Left kidney (tissue), 8 donors: Measurements from ENCODE around the gene METTL5. TPM values are rescaled to one million over a fixed set of nuclear protein-coding genes. Genes with fewer than 3 reads are reported as not detected.
"Not testable (repeated sequence)": the region's sequence is repeated elsewhere in the genome, so short reads cannot be mapped to it uniquely, and the experiment has no call there.

Experiments
- DNase-seq: peaks from one replicate; pipeline ENCODE4 v3.0.0-alpha.2; 2013
- long read RNA-seq, 8 donors: transcript quantifications; one replicate each; lab custom pipeline, GENCODE V29; 2026
- polyA plus RNA-seq: library from polyadenylated mRNA; unstranded; fragments of 120-200 nt; gene quantifications from one replicate; pipeline ENCODE4 v1.2.1, GENCODE V29; 2013; ENCODE audit not compliant: insufficient read length

The METTL5 gene
- polyA plus RNA-seq, result 55.1 TPM
- long read RNA-seq, donor 1, transcript METTL5-203 (8 exons, 800 nt), result minor isoform, 9 of 42 reads
- long read RNA-seq, donor 1, transcript METTL5-206 (8 exons, 880 nt), result major isoform, 16 of 42 reads
- long read RNA-seq, donor 1, transcript METTL5-201 (7 exons, 1,010 nt), result major isoform, 16 of 42 reads
- long read RNA-seq, donor 1, partial matches to known transcripts, result 0 of 42 reads
- long read RNA-seq, donor 1, other reads (novel, unspliced or antisense), result 0 of 42 reads
- long read RNA-seq, donor 2, transcript METTL5-206 (8 exons, 880 nt), result minor isoform, 13 of 33 reads
- long read RNA-seq, donor 2, transcript METTL5-201 (7 exons, 1,010 nt), result minor isoform, 5 of 33 reads
- long read RNA-seq, donor 2, transcript METTL5-203 (8 exons, 800 nt), result major isoform, 14 of 33 reads
- long read RNA-seq, donor 2, partial matches to known transcripts, result 0 of 33 reads
- long read RNA-seq, donor 2, other reads (novel, unspliced or antisense), result 0 of 33 reads
- long read RNA-seq, donor 3, transcript METTL5-206 (8 exons, 880 nt), result major isoform, 8 of 21 reads
- long read RNA-seq, donor 3, transcript METTL5-201 (7 exons, 1,010 nt), result minor isoform, 6 of 21 reads
- long read RNA-seq, donor 3, transcript METTL5-203 (8 exons, 800 nt), result minor isoform, 5 of 21 reads
- long read RNA-seq, donor 3, partial matches to known transcripts, result 0 of 21 reads
- long read RNA-seq, donor 3, other reads (novel, unspliced or antisense), result 0 of 21 reads
- long read RNA-seq, donor 4, partial matches to known transcripts, result 0 of 3 reads
- long read RNA-seq, donor 4, other reads (novel, unspliced or antisense), result 0 of 3 reads
- long read RNA-seq, donor 5, transcript METTL5-201 (7 exons, 1,010 nt), result minor isoform, 19 of 71 reads
- long read RNA-seq, donor 5, transcript METTL5-206 (8 exons, 880 nt), result minor isoform, 23 of 71 reads
- long read RNA-seq, donor 5, transcript METTL5-203 (8 exons, 800 nt), result major isoform, 25 of 71 reads
- long read RNA-seq, donor 5, partial matches to known transcripts, result 0 of 71 reads
- long read RNA-seq, donor 5, other reads (novel, unspliced or antisense), result 0 of 71 reads
- long read RNA-seq, donor 6, transcript METTL5-203 (8 exons, 800 nt), result minor isoform, 12 of 37 reads
- long read RNA-seq, donor 6, transcript METTL5-201 (7 exons, 1,010 nt), result minor isoform, 11 of 37 reads
- long read RNA-seq, donor 6, transcript METTL5-206 (8 exons, 880 nt), result major isoform, 14 of 37 reads
- long read RNA-seq, donor 6, partial matches to known transcripts, result 0 of 37 reads
- long read RNA-seq, donor 6, other reads (novel, unspliced or antisense), result 0 of 37 reads
- long read RNA-seq, donor 7, transcript METTL5-206 (8 exons, 880 nt), result major isoform, 15 of 42 reads
- long read RNA-seq, donor 7, transcript METTL5-201 (7 exons, 1,010 nt), result minor isoform, 13 of 42 reads
- long read RNA-seq, donor 7, transcript METTL5-203 (8 exons, 800 nt), result minor isoform, 14 of 42 reads
- long read RNA-seq, donor 7, partial matches to known transcripts, result 0 of 42 reads
- long read RNA-seq, donor 7, other reads (novel, unspliced or antisense), result 0 of 42 reads
- long read RNA-seq, donor 8, transcript METTL5-206 (8 exons, 880 nt), result major isoform, 13 of 23 reads
- long read RNA-seq, donor 8, transcript METTL5-203 (8 exons, 800 nt), result minor isoform, 7 of 23 reads
- long read RNA-seq, donor 8, partial matches to known transcripts, result 0 of 23 reads
- long read RNA-seq, donor 8, other reads (novel, unspliced or antisense), result 0 of 23 reads

DNA sequence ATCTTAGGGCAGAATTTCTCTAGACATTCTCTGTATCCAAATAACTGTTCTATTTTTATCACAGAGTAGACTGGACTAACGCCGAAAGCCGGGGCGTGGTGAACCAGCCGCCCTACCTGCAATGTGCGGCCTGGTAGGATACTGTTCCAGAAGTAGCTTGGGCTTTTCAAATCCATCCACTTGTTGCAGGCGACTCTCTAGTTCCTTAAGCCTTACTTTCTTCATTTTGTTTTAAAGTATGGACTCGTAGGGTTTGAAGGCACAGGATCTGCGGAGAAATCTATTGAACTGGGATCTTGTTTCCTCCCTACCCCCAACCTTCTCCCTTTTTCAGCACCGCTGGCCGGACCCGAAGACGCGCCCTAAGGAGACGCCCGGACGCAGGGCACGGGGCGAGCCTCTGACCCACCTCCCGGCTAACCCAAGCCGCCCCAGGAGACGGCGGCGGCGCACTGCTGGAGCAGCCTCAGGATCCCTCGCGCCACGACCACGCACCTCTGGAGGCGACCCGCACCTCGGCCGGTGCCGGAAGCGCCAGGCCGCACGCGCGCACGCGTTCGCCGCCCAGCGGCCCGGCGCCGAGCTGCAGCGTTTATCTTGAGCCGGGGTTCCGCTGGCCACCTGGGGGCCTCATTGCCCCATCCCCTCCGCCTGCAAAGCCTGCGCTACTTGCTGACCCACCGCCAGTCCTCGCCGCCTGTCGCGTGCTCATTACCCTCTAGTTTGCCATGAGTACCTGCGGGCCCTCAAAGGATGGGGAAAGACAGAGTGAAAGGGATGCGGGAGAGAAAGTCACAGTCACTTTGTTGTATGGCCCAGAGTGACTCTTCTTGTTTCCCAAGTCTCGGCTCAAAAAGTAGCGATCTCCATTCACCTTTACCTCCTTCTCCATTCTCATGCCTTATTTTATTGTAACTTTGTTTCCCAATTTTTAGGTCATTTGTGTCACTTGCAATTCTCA, at the start of gene METTL5:
Gene METTL5, minus strand, starts transcription at position 533 of the 961 bp plus-strand sequence. Its CDS starts 308 bp downstream, at position 225.
- DNase-seq, result peak; percentile 86

DNA sequence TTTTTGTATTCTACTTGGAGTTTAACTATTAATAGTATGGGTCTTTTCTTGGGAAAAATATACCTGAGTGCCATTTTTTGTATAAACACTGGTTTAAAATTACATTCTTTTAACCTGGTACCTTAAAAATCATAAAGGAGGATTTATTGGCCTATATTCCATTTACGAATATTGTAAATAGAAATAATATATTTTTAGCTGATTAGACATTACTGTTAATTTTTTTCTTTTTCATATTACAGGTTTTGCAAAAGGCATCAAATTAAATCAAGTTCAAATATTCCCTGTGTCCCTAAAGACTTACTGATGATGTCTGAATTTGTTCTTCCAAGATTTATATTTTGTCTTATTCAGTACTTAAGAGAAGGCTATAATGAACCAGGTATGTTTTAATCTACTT, 47.3 kb upstream of the METTL5 start:
- no peak for DNase-seq

DNA sequence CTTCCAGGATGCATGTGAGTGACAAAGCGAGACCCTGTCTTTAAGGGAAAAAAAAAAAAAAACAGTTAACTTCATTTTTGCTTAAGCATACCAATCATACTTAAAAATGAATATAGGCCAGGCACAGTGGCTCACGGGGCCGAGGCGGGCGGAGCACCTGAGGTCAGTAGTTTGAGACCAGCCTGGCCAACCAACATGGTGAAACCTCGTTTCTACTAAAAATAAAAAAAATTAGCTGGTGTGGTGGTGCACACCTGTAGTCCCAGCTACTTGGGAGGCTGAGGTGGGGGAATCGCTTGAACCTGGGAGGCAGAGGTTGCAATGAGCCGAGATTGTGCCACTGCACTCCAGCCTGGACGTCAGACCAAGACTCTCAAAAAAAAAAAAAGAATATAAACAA, 46.7 kb upstream of the METTL5 start:
- not testable (repeated sequence) for DNase-seq

DNA sequence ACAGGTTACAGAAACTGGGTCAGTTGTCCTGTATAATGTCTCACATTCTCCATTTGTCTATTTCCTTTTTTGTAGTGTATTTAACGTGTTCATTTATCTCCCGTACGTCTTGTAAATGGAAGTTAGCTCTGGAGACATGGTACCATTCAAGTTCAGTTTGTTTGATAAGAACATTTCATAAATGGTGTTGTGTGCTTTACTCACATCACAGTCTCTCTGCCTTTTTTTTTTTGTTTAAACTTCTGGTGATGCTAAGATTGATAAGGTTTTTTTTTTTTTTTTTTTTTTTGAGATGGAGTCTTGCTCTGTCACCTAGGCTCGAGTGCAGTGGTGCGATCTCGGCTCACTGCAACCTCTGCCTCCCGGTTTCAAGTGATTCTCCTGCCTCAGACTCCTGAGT, 44.2 kb upstream of the METTL5 start:
- DNase-seq, result no peak

DNA sequence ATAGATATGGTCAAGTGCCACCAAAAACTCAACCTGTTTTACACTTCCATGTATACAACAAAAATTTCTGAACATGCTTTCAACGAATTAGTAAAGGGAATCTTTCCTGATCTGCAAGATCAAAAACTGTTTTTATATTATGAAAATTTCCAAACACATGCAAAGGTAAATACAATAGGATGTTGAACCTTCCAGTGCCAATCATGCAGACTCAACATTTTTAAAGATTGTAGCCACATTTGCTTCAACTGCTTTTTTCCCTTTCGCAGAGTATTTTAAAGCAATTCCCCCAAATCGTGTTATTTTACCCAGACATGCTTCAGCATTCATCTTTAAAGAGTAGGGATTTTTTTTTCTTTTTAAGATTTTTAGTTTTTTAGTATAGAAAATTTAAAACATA, 42.9 kb upstream of the METTL5 start:
- DNase-seq, result no peak

DNA sequence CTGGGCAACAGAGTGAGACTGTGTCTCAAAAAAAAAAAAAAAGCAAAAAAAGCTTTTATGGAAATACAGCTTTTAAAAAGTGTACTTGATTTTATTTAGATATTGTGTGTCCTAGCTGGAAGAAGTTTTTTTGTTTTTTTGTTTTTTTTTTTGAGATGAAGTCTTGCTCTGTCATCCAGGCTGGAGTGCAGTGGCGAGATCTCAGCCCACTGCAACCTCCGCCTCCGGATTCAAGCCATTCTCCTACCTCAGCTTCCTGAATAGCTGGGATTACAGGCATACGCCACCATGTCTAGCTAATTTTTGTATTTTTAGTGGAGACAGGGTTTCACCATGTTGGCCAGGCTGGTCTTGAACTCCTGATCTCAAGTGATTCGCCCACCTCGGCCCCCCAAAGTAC, 41.5 kb upstream of the METTL5 start:
- DNase-seq, result not testable (repeated sequence)

DNA sequence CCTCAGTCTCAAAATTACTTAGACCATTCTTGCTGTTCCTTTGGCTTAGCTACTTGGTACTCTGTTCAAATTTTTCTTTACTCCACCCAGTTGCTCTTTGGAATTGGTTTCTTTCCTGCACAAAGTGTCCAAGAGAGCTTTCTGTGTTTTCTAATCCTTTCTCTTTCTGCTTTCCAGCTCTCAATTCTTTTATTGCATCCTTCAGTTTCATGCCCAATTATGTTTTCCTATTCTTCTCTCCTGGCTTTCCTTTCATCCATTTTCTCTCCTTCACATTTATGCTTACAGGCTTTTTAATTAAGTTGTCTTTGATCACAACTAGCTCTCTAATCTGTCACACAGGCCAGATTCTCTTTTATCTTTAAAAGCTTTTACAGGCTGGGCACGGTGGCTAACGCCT, 40.8 kb upstream of the METTL5 start:
- DNase-seq, result no peak

DNA sequence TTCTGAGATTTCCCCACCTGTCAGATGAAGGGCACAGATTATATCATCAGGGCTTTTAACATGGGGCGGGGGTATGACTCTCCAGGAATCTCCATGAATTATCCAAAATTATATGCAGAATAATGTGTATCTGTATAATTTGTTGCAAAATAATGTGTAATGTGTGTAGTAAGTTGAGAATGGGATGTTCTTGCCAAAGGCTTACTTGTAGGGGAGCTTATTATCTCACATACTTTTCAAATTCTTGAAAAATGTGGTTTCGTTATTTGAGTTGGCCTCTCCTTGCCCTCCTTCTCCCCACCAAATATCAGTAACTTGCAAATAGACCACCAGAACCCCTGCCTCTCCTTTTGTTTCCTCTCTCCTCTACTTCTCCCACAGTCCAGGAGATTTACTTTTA, 38.1 kb upstream of the METTL5 start:
- DNase-seq, result no peak

DNA sequence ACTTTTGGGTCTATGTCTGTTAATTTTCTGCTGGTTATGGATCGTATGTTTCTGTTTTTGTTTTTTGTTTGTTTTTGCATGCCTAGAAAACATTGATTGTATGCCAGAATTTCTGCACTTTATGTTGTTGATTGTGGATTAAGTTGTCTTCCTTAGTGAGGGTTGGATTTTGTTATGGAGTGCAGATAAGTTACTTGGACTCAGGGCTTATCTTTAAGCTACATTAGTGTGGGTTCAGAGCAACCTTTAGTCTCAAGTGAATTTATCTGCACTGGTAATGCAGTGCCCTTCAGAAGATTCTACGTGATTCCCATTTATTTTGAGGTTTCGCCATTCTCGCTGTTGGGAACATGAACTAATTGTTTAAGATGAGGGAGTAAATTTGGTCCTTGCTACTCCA, 35.4 kb upstream of the METTL5 start:
- DNase-seq, result no peak

DNA sequence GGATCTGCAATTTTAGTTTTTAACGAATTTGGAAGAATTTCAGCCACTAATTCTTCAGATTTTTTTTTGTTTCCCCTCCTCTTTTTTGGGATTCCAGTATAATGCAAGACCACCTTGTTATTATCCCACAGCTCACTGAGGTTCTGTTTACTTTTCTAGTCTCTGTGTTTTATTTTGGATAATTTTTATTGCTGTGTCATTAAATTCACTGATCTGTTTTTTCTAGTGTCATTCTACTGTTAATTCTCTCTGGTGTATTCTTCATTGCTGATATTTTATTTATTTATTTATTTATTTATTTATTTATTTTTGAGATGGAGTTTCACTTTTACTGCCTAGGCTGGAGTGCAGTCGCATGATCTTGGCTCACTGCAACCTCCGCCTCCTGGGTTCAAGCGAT, 34.7 kb upstream of the METTL5 start:
- DNase-seq, result no peak

DNA sequence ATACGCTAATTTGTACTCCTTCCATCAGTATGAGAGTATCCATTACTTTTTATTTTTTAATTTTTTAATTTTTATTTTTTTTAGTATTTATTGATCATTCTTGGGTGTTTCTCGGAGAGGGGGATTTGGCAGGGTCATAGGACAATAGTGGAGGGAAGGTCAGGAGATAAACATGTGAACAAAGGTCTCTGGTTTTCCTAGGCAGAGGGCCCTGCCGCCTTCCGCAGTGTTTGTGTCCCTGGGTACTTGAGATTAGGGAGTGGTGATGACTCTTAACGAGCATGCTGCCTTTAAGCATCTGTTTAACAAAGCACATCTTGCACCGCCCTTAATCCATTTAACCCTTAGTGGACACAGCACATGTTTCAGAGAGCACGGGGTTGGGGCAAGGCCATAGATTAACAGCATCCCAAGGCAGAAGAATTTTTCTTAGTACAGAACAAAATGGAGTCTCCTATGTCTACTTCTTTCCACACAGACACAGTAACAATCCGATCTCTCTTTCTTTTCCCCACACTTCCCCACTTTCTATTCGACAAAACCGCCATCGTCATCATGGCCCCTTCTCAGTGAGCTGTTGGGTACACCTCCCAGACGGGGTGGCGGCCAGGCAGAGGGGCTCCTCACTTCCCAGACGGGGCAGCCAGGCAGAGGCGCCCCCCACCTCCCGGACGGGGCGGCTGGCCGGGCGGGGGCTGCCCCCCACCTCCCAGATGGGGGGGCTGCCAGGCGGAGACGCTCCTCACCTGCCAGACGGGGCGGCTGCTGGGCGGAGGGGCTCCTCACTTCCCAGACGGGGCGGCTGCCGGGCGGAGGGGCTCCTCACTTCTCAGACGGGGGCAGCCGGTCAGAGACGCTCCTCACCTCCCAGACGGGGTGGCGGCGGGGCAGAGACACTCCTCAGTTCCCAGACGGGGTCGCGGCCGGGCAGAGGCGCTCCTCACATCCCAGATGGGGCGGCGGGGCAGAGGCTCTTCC, 30.9 kb upstream of the METTL5 start:
- DNase-seq, result not testable (repeated sequence)

DNA sequence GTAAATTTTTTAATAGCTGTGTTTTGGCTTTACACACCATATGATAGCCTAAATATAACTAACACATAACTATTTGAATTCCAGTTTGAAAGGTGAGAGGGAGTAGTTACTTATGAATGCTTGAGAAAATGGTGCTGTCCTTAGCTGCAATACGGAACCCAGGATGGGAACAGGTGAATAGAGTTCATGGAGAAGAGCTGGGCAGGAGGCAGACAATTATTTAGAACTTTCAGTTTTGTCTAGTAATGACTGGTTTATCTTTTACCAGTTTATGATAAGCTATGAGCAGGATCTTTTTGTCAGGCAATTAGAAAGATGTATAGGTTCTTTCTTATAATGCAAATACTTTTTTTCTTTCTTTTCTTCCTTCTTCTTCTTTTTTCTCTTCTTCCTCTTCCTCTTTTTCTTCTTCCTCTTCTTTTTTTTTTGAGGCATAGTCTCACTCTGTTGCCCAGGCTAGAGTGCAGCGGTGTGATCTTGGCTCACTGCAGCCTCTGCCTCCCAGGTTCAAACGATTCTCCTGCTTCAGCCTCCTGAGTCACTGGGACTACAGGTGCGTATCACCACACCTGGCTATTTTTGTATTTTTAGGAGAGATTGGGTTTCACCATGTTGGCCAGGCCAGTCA, 28.4 kb upstream of the METTL5 start:
- no peak for DNase-seq

DNA sequence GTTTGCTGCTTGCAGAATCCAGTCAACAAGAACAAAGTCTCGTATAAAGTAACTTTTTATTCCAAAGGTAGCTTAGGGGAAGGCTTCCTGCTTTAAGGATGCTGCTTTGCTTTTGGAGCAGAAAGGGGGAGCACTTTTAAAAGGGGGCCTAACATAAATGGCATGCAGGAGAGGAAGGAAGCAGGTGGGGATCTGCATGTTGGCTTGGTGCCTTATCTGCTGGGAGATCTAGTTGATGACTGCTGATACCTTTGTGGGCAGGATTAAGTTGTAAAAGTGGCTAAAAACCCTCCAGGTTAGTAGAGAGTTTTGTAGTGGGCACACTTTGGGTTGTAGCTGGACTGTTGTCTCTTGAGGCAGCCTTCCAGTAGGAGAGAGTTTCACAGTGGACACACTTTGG, 25.0 kb upstream of the METTL5 start:
- no peak for DNase-seq

DNA sequence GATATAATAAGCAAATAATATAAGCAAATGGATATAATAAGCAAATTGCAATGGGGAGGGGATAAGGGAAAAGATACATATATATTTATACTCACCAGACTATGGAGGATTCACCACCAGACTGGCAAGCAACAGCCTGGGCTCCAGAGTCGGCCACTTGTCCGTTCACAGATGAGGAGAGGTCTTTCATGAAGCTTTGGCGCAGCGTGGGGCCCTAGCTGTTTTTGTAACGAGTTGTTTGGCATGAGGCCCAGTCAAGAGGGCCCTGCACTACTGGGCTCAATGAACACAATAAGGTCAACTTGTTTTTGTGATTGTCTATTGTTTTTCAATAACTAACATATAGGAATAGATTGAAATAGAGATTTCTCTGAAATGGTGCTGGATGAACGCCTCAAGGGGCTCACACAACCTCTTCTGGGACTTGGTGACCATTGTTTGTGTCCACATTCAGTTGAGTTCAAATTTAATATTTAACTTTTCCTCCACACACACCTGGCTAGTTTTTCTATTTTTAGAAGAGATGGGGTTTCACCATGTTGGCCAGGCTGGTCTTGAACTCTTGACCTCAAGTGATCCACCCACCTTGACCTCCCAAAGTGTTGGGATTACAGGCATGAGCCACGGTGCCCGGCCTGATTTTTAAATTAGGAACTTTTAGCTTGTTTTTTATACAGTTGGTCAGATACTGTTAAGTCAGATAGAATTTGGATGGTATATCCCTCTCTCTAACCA, 24.4 kb upstream of the METTL5 start:
- not testable (repeated sequence) for DNase-seq

DNA sequence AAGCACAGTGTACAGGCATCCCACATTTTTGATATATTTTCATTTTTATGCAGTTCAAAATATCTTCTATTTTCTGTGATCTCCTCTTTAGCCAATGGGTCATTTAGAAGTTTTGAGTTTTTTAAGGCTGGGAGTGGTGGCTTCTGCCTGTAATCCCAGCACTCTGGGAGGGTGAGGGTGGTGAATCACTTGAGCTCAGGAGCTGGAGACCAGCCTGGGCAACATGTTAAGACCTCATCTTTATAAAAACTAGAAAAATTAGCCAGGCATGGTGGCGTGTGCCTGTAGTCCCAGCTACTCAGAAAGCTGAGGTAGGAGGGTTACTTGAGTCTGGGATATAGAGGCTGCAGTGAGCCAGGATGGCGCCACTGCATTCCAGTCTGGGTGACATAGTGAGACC, 20.3 kb upstream of the METTL5 start:
- DNase-seq, result no peak

DNA sequence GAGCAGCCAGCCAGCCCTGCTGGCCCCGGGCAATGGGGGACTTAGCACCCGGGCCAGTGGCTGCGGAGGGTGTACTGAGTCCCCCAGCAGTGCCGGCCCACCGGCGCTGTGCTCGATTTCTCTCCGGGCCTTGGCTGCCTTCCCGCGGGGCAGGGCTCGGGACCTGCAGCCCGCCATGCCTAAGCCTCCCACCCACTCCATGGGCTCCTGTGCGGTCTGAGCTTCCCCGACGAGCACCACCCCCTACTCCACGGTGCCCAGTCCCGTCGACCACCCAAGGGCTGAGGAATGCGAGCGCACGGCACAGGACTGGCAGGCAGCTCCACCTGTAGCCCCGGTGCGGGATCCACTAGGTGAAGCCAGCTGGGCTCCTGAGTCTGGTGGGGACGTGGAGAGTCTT, 16.9 kb upstream of the METTL5 start:
- DNase-seq, result not testable (repeated sequence)

DNA sequence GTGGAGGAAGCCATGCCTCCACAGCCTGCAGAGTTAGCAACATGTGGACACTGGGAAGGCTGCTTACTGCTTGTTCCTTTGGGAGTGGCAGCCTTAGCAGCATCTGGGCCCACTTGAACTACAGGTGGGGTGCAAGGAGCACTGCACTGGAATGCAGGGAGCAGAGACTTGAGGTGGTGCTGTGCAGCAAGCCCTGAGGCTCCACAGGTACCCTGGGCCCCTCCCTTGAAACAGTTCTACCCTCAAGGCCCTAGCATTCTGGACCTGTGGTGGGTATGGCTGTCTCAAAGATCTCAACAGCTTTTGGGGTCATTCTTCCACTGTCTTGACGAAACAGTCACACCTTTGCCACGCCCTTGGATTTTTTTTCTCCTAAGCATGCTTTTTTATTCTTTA, 16.0 kb upstream of the METTL5 start:
- no peak for DNase-seq
